NCI-H187 treated with DMSO at 0.1 percent for 48 hours (cell line): ENCODE measurements around the gene ACTMAP.
"Not testable (repeated sequence)": the region's sequence is repeated elsewhere in the genome, so short reads cannot be mapped to it uniquely, and the experiment has no call there.

Source experiments
- DNase-seq: peaks from one replicate; lab custom pipeline; 2025; lab: John Stamatoyannopoulos, UW

Gene ACTMAP

DNA sequence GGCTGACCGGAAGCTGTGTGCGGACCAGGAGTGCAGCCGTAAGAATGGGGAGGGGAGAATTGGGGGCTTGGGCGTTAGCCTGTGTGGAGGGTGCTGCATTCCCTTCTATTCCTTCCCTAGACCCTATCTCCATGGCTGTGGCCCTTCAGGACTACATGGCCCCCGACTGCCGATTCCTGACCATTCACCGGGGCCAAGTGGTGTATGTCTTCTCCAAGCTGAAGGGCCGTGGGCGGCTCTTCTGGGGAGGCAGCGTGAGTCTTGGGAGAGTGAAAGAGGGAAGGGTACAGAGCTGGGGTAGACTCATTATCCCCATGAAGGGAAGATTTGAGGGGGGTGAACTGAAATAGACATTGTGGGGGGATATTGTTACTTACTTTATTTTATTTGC is 25.4 kb upstream of the ACTMAP start:
- no peak for DNase-seq

DNA sequence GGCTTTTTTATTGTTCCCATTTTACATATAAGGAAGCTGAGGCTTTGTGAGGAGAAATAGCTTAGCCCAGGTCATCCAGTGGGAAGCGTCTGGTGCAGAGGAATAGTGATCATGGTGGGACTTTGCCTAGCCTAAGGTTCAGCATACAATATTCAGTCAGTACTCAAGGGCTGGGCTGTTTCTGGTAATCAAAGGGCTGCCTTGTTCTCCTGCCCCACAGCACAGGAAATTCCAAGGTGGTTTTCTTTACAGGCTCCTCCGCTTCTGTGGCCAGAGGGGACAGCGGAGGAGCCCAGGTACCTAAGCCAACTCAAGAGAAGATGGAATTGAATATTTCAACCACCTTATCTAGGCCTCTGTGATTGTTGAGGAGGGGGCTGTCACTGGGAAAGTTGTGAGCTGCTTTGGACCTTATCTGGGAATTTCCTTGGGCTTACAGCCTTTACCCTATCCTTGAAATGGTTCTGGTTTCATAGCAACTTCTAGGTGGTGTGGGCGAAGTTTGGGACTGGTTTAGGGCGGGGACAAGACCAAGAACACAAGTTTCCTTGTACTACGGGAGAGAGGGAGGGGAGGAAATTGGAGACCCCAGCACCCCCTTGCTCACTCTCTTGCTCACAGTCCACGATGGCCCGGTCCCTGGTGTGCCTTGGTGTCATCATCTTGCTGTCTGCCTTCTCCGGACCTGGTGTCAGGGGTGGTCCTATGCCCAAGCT is 24.8 kb upstream of the ACTMAP start, which contains the start of gene MIA:
MIA (plus strand) TSS at position 606 of the 716 bp plus-strand sequence; CDS start at position 628, 22 bp downstream.
- no peak for DNase-seq

DNA sequence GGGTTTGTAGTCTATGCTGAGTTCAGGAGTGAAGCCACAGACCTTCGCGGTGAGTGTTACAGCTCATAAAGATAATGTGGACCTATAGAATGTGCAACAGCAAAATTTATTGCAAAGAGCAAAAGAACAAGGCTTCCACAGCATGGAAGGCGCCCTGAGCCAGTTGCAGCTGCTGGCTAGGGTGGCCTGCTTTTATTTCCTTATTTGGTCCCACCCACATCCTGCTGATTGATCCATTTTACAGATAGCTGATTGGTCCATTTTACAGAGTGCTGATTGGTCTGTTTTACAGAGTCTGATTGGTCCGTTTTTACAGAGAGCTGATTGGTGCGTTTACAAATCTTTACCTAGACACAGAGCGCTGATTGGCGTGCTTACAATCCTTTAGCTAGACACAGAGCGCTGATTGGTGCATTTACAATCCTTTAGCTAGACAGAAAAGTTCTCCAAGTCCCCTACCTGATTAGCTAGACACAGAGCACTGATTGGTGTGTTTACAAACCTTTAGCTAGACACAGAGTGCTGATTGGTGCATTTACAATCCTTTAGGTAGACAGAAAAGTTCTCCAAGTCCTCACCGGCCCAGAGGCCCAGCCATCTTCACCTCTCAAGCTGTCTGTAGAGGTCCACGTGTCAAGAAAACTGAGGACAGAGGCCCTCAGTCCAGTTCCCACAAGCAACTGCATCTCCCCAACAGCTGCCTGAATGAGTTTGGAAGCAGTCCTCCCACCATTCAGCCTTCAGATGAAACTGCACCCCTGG is 21.0 kb upstream of the ACTMAP start:
- not testable (repeated sequence) for DNase-seq

GRCh38 chr19:40768869-40769268 is 18.6 kb upstream of the ACTMAP start:
- no peak for DNase-seq

DNA sequence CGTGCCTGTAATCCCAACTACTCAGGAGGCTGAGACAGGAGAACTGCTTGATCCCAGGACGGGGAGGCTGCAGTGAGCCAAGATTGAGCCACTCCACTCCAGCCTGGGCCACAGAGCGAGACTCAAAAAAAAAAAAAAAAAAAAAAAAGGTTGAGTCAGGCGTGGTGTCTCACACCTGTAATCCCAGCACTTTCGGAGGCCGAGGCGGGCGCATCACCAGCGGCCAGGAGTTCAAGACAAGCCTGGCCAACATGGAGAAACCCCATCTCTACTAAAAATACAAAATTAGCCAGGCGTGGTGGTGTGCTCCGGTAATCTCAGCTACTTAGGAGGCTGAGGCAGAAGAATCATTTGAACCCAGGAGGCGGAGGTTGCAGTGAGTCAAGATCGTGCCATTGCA is 16.1 kb upstream of the ACTMAP start:
- DNase-seq = not testable (repeated sequence)

- no peak for DNase-seq
Measured at GRCh38 chr19:40763963-40764362, 13.7 kb upstream of the ACTMAP start.

GRCh38 chr19:40763526-40763925 is 13.2 kb upstream of the ACTMAP start:
- DNase-seq = no peak

GRCh38 chr19:40762754-40763470 is 12.6 kb upstream of the ACTMAP start:
- no peak for DNase-seq

DNA sequence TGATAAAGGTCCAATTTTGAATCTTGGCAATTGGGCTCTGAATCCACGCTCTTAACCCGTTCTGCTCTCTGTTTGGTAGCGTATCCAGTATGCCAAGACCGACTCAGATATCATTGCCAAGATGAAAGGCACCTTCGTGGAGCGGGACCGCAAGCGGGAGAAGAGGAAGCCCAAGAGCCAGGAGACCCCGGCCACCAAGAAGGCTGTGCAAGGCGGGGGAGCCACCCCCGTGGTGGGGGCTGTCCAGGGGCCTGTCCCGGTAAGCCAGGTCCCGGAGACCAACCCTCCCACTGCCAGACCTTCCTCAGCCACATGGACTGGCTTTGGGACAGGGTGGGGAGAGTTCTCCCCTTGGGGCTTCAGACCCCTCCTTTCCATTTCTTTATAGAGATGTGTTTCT is 9.1 kb upstream of the ACTMAP start:
- DNase-seq = no peak

GRCh38 chr19:40758491-40758890 is 8.2 kb upstream of the ACTMAP start:
- DNase-seq = no peak

DNA sequence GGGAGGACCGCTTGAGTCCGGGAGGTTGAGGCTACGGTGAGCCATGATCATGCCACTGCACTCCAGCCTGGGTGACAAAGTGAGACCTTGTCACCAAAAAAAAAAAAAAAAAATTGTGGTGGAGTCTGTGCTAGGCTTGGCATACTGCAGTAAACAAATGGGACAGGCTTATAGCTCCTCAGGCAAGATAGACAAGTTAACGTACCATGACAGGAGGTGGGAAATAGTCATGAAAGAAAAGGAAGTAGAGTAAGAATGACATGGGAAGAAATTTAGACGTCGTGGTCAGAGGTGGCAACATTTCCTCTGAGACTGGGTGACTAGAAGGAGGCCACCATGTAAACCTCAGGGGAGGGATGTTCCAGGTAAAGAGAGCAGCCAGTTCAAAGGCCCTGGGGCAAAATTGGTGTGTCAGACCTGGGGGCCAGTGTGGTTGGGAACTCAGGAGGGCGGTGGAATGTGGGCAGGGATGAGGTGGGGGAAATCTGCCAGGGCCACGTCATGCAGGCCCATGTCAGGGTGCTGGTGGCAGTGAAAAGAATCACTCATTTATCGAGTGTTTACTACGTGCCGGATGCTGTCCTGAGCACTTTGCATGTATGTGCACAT is 6.3 kb upstream of the ACTMAP start:
- no peak for DNase-seq

- no peak for DNase-seq
Measured at GRCh38 chr19:40755791-40756190, 5.5 kb upstream of the ACTMAP start.

GRCh38 chr19:40755248-40755624 is 5.0 kb upstream of the ACTMAP start:
- DNase-seq = no peak

DNA sequence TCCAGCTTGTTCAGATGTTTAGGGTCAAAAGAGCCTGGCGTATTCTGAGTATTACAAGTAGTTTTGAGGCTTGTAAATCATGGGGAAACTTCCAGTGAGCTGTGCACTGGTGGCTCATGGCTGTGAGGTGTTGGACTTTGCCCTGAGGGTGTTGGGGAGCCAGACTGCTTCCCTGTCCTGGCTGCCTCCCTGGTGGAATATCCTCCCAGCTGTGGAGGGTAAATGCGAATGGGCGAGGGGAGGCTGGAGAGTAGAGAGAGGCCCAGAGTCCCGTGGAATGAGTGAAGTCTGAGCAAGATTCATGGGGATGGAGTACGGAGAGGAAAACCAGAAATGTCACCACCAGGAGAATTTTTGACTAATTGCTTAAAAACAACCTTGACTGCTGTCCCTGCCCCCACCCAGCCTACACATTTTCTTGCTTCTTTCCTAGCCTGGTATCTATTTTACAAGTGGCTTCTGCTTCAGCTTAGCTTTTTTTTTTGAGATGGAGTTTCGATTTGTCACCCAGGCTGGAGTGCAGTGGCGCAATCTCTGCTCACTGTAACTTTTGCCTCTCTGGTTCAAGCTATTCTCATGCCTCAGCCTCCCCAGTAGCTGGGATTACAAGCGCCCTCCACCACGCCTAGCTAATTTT is 4.5 kb upstream of the ACTMAP start:
- DNase-seq = no peak

DNA sequence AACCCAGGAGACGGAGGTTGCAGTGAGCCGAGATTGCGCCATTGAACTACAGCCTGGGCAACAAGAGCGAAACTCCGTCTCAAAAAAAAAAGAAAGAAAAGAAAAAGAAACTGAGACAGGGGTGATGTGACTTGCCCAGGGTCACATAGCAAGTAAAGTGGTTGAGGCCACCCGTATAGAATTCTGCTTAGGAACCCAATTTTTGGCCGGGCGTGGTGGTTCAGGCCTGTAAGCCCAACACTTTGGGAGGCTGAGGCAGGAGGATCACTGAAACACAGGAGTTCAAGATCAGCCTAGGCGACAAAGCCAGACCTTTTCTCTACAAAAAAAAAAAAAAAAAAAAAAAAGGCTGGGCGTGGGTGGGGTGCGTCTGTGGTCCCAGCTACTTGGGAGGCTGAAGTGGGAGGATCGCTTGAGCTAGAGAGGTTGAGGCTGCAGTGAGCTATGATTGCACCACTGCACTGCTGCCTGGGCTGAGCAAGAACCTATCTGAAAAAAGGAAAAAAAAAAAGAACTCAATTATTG is 2.0 kb upstream of the ACTMAP start:
- no peak for DNase-seq

DNA sequence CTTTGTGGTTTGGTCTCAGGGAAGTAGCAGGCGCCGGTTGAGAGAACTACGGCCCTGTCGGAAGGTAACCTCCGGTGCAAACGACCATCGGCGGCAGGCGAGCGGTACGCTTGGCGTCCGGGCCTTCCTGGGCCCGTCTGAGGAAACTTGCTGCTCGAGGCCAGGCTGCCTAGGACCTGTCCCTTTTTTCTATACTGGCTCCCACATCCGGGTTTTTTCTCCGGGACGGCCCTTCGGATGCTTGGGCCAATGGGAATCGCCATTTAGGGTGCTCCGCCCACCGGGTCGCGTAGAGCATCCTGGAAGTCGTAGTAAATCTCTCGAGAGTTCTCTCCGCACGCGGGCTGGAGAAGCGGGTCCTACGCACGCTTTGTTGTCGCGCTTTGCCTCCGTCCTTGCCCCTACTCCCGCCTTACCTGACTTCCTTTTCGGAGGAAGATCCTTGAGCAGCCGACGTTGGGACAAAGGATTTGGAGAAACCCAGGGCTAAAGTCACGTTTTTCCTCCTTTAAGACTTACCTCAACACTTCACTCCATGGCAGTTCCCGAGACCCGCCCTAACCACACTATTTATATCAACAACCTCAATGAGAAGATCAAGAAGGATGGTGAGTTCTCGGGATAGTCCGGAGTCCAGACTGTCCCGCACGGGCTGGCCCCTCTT is 729 bp upstream of the ACTMAP start, which contains the start of gene SNRPA:
SNRPA (plus strand) TSS at position 330 of the 664 bp plus-strand sequence; CDS start at position 536, 206 bp downstream.
- peak; percentile 91 for DNase-seq

DNA sequence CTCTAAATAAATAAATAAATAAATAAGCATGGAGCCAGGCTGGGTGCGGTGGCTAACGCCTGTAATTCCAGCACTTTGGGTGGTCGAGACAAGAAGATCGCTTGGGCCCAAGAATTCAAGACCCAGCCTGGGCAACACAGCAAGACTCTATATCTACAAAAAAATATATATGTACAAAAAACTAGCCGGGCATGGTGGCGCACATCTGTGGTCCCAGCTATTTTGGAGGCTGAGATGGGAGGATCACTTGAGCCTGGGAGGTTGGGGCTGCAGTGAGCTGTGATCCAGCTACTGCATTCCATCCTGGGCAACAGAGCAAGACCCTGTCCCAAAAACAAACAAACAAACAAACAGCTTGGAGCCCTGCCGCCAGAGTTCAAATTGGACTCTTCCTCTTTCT is 2.7 kb downstream of the ACTMAP start:
- no peak for DNase-seq

DNA sequence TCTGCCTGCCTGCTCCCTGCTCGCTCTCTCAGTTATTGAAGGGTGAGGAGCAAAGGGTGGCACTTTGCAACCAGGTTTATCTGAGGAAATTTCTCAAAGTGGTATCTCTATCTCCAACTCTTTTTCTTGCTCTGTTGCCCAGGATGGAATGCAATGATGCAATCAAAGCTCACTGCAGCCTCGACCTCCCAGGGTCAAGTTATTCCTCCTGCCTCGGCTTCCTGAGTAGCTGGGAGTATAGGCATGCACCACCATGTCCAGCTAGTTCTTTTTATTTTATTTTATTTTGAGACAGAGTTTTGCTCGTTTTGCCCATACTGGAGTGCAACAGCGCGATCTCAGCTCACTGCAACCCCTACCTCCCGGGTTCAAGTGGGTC is 4.9 kb downstream of the ACTMAP start:
- DNase-seq = no peak

DNA sequence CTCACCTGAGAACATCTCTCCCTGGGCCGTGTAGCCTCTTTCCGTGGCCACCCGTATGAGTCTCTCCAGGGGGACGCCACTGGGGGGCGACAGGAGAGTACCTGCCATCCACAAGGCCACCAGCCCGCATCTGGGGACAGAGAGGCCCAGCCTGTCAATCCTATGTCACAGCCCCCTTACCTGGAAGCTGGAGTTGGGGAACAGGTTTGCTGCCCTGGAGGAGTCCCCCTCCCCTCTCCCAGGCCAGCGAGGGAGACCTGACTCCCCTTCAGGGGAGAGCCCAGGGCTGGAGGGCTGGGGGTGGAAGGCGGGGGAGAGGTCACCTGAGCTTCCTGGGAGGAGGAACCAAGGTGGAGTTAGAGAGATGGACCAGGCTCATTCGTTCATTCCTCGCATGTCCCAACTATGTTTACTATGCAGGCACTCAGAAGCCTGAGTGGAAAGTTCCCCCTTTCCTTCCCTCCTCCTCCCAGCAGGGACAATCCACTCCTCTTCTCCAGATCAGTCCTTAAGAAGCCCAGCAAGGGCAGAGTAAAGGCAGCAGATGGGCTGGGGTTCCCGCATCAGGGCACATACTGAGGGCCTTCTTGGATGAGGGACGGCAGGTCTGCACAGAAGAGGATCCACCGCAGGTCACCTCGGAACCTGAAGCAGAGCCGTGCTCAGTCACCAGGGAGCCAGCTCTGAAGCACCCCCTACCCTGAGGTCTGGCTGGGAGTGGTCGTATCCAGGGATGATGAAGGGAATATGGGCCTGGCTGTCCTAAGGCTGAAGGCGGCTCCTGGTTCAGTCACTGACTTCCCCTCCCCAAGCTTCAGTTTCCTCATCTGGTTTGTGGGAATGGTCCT is 5.5 kb downstream of the ACTMAP start:
- DNase-seq = no peak

GRCh38 chr19:40743926-40744325 is 6.4 kb downstream of the ACTMAP start:
- DNase-seq = no peak
